ENCODE results near the gene NAGLU.

NAGLU gene

DNA sequence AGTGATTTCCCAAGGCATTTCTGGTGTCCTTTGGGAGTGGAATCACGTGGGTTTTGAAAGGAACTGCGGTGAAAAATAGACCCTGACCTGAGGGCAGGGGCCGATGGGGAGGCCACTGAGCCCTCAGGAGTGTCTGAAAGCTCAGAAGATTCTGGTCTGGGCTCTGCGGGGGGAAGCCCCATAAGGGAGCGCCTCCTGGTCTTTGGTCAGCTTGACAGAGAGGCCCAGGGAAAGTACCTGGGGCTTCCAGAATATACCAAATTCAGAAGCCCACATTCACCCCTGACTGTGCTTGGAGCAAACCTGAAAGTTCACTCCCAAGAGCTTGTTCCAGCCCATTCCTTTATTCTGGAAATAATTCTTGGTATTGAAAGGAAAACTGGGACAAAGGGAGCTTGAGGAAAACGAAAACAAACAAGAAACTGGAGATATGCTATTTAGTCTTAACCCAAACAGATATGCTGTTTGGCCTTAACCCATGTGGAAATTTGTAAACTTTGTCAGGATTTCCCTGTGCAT lies 23.2 kb upstream of the NAGLU start:
- DNase-seq (ENCODE audit: extremely low spot score) = peak; percentile 82
- ChIA-PET CTCF (interaction anchor here (0.9 to 1.9 kb wide), 7 partner anchors 10 to 379 kb away, joined by 3 to 8 read pairs (median 3); no protein-coding TSS in a partner anchor), POLR2A (interaction anchor here (0.6 kb wide), 1 partner anchor 51 kb away, joined by 3 read pairs; no protein-coding TSS in a partner anchor)
- TF ChIP-seq, protein P1, sequence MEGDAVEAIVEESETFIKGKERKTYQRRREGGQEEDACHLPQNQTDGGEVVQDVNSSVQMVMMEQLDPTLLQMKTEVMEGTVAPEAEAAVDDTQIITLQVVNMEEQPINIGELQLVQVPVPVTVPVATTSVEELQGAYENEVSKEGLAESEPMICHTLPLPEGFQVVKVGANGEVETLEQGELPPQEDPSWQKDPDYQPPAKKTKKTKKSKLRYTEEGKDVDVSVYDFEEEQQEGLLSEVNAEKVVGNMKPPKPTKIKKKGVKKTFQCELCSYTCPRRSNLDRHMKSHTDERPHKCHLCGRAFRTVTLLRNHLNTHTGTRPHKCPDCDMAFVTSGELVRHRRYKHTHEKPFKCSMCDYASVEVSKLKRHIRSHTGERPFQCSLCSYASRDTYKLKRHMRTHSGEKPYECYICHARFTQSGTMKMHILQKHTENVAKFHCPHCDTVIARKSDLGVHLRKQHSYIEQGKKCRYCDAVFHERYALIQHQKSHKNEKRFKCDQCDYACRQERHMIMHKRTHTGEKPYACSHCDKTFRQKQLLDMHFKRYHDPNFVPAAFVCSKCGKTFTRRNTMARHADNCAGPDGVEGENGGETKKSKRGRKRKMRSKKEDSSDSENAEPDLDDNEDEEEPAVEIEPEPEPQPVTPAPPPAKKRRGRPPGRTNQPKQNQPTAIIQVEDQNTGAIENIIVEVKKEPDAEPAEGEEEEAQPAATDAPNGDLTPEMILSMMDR (IDR thresholded peaks at IDR 0.05; ENCODE audit: control extremely low read depth, extremely low read depth, low read depth, missing control alignments) = no peak

DNA sequence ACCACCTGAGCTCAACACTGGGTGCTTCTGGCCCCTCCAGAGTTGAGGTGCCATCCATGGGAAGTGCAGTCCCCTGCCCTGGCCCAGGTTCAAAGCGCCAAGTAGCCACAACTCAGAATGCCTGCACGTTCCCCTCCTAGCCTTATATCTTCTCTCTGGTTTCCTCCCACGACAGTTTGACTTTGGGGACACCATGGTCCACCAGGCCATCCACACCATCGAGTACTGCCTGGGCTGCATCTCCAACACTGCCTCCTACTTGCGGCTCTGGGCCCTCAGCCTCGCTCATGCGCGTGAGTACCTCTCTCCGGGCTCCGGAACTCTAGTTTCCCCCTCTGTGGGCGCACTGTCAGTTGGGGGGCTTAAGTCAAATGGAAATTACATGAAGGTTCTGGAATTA lies 22.4 kb upstream of the NAGLU start:
- DNase-seq (ENCODE audit: extremely low spot score) = no peak
- ChIA-PET POLR2A (interaction anchor here (0.6 kb wide), 1 partner anchor 40 kb away, joined by 6 read pairs; no protein-coding TSS in a partner anchor), CTCF (interaction anchor here (0.9 to 1.8 kb wide), 8 partner anchors 9 to 201 kb away, joined by 3 to 7 read pairs (median 4); no protein-coding TSS in a partner anchor)
- TF ChIP-seq, protein P1 (IDR thresholded peaks at IDR 0.05; ENCODE audit: control extremely low read depth, extremely low read depth, low read depth, missing control alignments) = no peak

- POLR2A ChIA-PET = interaction anchor here (0.5 kb wide), 1 partner anchor 343 kb away, joined by 5 read pairs; no protein-coding TSS in a partner anchor
- TF ChIP-seq, protein P1 (IDR thresholded peaks at IDR 0.05; ENCODE audit: control extremely low read depth, extremely low read depth, low read depth, missing control alignments) = no peak
- no peak for DNase-seq (ENCODE audit: extremely low spot score)
- CTCF ChIA-PET = interaction anchor here (0.7 to 1.7 kb wide), 10 partner anchors 8 to 156 kb away, joined by 3 to 7 read pairs (median 4); no protein-coding TSS in a partner anchor
Measured at GRCh38 chr17:42514279-42514678, 21.8 kb upstream of the NAGLU start.

GRCh38 chr17:42514867-42515266 lies 21.2 kb upstream of the NAGLU start:
- TF ChIP-seq, protein P1 (IDR thresholded peaks at IDR 0.05; ENCODE audit: control extremely low read depth, extremely low read depth, low read depth, missing control alignments) = no peak
- DNase-seq (ENCODE audit: extremely low spot score) = no peak
- ChIA-PET CTCF (interaction anchor here (0.7 to 1.7 kb wide), 9 partner anchors 9 to 156 kb away, joined by 3 to 7 read pairs (median 3); no protein-coding TSS in a partner anchor), POLR2A (interaction anchor here (0.5 to 0.6 kb wide), 2 partner anchors 73 to 343 kb away, joined by 5 read pairs; no protein-coding TSS in a partner anchor)

GRCh38 chr17:42517516-42517915 lies 18.5 kb upstream of the NAGLU start:
- DNase-seq (ENCODE audit: extremely low spot score) = peak; percentile 84
- TF ChIP-seq, protein P1 (IDR thresholded peaks at IDR 0.05; ENCODE audit: control extremely low read depth, extremely low read depth, low read depth, missing control alignments) = peak; percentile 95
- ChIA-PET POLR2A (interaction anchor here (0.9 kb wide), 1 partner anchor 19 kb away, joined by 3 read pairs; the partner anchor contains the start of gene NAGLU), CTCF (interaction anchor here (0.5 to 4.6 kb wide), 23 partner anchors 8 to 492 kb away, joined by 3 to 29 read pairs (median 3); no protein-coding TSS in a partner anchor)

- no peak for DNase-seq (ENCODE audit: extremely low spot score)
- CTCF ChIA-PET = interaction anchor here (0.5 to 4.6 kb wide), 26 partner anchors 8 to 493 kb away, joined by 3 to 29 read pairs (median 3); no protein-coding TSS in a partner anchor
- TF ChIP-seq, protein P1 (IDR thresholded peaks at IDR 0.05; ENCODE audit: control extremely low read depth, extremely low read depth, low read depth, missing control alignments) = no peak
Measured at GRCh38 chr17:42518046-42518754, 17.8 kb upstream of the NAGLU start.

More at GRCh38 chr17:42518046-42518754, 17.8 kb upstream of the NAGLU start:
- POLR2A ChIA-PET = interaction anchor here (0.9 kb wide), 1 partner anchor 18 kb away, joined by 3 read pairs; the partner anchor contains the start of gene NAGLU
